ENCODE measurements around the gene CARD16. TPM values are rescaled to one million over a fixed set of nuclear protein-coding genes. Genes with fewer than 3 reads are reported as not detected.

The CARD16 gene
- total and polyA plus RNA-seq, 2 donors (not counting 1 experiment from before 2014, with no cell fraction given), result 25.0 to 30.1 TPM

DNA sequence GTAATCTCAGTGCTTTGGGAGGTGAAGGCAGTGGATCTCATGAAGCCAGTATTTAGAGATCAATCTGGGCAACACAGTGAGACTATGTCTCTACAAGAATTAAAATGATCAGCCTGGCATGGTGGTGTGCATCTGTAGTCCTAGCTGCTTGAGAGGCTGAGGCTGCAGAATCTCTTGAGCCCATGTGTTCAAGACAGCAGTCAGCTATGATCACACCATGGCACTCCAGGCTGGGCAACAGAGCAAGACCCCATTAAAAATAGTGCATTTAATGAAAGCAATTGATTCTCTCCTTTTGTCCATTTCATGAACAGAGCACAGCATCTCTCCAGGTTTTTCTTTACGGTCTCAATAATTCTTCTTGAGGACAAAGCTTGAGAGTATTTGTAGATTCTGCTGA is 11.3 kb upstream of the CARD16 start:
- H2AFZ ChIP-seq (ENCODE audit: insufficient read depth, low read depth, low read length, poor library complexity, severe bottlenecking), result no peak overlapping the region
- Mint-ChIP-seq H3K27me3 (peaks cover 5% of the 10 kb centered on the region), H3K27ac (no peak overlapping the region), H3K4me3 (no peak overlapping the region), H3K9me3 (ENCODE audit: insufficient read depth) (no peaks in the 10 kb centered on the region), H3K4me1 (no peaks in the 10 kb centered on the region)
- intact Hi-C loops (cut with micrococcal nuclease), result no loop called here
- no peaks in the 10 kb centered on the region for H3K9me3 ChIP-seq (ENCODE audit: control extremely low read depth in 1 of 3, control insufficient read depth in 2 of 3, insufficient read depth in 1 of 3, low read length in 2 of 3)
- H3K4me3 ChIP-seq (ENCODE audit: control extremely low read depth in 1 of 5, extremely low read depth in 1 of 5, insufficient read depth in 1 of 5, low read depth in 2 of 5, low read length in 4 of 5), result no peak overlapping the region
- H3K27ac ChIP-seq (ENCODE audit: low read length in 2 of 2), result no peak overlapping the region
- no peak overlapping the region for H3K9ac ChIP-seq (ENCODE audit: low read length)
- no peaks in the 10 kb centered on the region for H3K79me2 ChIP-seq (ENCODE audit: control insufficient read depth, insufficient read depth, low read length)
- H3K4me1 ChIP-seq (ENCODE audit: control insufficient read depth in 2 of 2, insufficient read depth in 2 of 2, low read length in 2 of 2), result no peaks in the 10 kb centered on the region
- H3K27me3 ChIP-seq (replicated peaks in 1 of 4; ENCODE audit: control extremely low read depth in 1 of 4, control insufficient read depth in 3 of 4, insufficient read depth in 4 of 4, low read length in 3 of 4), result no peaks in the 10 kb centered on the region
- no CpG with 5 or more reads among the region's 1 CpG for WGBS (ENCODE audit: insufficient coverage)
- H3K4me2 ChIP-seq (replicated peaks; ENCODE audit: low read depth, low read length, poor library complexity, severe bottlenecking), result no peak overlapping the region
- no peaks in the 10 kb centered on the region for H4K20me1 ChIP-seq (ENCODE audit: control insufficient read depth, insufficient read depth, low read length, poor library complexity, severe bottlenecking)
- no peak for TF ChIP-seq EZH2 (IDR thresholded peaks at IDR 0.05; ENCODE audit: borderline replicate concordance, insufficient read depth, low read depth, low read length, poor library complexity, severe bottlenecking)
- TF ChIP-seq, protein P1, sequence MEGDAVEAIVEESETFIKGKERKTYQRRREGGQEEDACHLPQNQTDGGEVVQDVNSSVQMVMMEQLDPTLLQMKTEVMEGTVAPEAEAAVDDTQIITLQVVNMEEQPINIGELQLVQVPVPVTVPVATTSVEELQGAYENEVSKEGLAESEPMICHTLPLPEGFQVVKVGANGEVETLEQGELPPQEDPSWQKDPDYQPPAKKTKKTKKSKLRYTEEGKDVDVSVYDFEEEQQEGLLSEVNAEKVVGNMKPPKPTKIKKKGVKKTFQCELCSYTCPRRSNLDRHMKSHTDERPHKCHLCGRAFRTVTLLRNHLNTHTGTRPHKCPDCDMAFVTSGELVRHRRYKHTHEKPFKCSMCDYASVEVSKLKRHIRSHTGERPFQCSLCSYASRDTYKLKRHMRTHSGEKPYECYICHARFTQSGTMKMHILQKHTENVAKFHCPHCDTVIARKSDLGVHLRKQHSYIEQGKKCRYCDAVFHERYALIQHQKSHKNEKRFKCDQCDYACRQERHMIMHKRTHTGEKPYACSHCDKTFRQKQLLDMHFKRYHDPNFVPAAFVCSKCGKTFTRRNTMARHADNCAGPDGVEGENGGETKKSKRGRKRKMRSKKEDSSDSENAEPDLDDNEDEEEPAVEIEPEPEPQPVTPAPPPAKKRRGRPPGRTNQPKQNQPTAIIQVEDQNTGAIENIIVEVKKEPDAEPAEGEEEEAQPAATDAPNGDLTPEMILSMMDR (IDR thresholded peaks at IDR 0.05), result no peak
- DNase-seq (no peak), ATAC-seq (ENCODE audit: low read depth) (no peak)
- no peaks in the 10 kb centered on the region for H3K36me3 ChIP-seq (replicated peaks in 1 of 2; ENCODE audit: control extremely low read depth in 1 of 2, control insufficient read depth in 1 of 2, extremely low read depth in 1 of 2, insufficient read depth in 2 of 2, low read length in 1 of 2)
- CTCF ChIA-PET, result no interaction called here
- POLR2A ChIA-PET, result no interaction called here

DNA sequence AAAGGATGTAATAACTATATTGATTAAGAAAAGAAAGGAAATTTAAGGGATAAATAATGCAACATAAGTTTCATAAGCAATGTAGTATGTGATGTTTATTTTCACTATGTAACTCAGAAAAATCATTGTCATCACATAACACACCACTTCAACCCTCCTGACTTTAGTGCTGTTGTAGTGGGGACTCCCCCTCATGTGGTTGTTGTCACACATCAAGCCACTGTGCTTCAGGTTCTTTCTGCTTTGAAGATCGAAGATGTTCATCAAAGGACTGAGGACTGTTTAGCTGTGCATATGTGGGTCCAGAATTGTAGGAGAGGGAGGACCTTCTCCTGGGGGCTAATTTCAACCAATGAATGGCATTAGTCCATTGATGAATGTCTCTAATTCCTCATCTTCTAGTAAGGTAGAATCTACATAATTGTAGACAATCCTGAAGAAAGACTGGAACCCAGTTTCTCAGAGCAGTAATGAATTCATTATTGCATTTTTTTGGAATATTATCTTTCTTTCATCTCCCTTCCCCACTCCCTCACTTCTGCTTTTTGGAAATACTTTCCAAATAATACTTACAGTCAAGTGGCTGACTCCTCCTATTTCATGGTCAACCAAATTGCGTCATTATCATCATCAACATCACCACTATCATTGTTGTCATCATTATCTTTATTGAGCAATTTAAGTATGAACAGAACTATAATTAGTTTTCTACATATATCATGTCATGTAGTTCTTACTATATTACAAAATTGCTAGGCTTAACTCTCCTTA is 9.8 kb upstream of the CARD16 start:
- H4K20me1 ChIP-seq (ENCODE audit: control insufficient read depth, insufficient read depth, low read length, poor library complexity, severe bottlenecking), result no peaks in the 10 kb centered on the region
- H3K4me1 ChIP-seq (ENCODE audit: control insufficient read depth in 2 of 2, insufficient read depth in 2 of 2, low read length in 2 of 2), result no peaks in the 10 kb centered on the region
- no peaks in the 10 kb centered on the region for H3K4me1 Mint-ChIP-seq
- H2AFZ ChIP-seq (ENCODE audit: insufficient read depth, low read depth, low read length, poor library complexity, severe bottlenecking), result no peak overlapping the region
- H3K27ac ChIP-seq (ENCODE audit: low read length in 2 of 2), result no peak overlapping the region
- POLR2A ChIA-PET, result no interaction called here
- intact Hi-C loops (cut with micrococcal nuclease), result no loop called here
- CTCF ChIA-PET, result no interaction called here
- TF ChIP-seq EZH2 (IDR thresholded peaks at IDR 0.05; ENCODE audit: borderline replicate concordance, insufficient read depth, low read depth, low read length, poor library complexity, severe bottlenecking), result no peak
- TF ChIP-seq, protein P1 (IDR thresholded peaks at IDR 0.05), result no peak
- no peak overlapping the region for H3K27ac Mint-ChIP-seq
- no peaks in the 10 kb centered on the region for H3K27me3 ChIP-seq (replicated peaks in 1 of 4; ENCODE audit: control extremely low read depth in 1 of 4, control insufficient read depth in 3 of 4, insufficient read depth in 4 of 4, low read length in 3 of 4)
- H3K27me3 Mint-ChIP-seq, result peaks cover 5% of the 10 kb centered on the region
- H3K36me3 ChIP-seq (replicated peaks in 1 of 2; ENCODE audit: control extremely low read depth in 1 of 2, control insufficient read depth in 1 of 2, extremely low read depth in 1 of 2, insufficient read depth in 2 of 2, low read length in 1 of 2), result no peaks in the 10 kb centered on the region
- H3K4me3 Mint-ChIP-seq, result no peak overlapping the region
- no peaks in the 10 kb centered on the region for H3K9me3 ChIP-seq (ENCODE audit: control extremely low read depth in 1 of 3, control insufficient read depth in 2 of 3, insufficient read depth in 1 of 3, low read length in 2 of 3)
- ATAC-seq (ENCODE audit: low read depth) (no peak), DNase-seq (no peak)
- no peaks in the 10 kb centered on the region for H3K79me2 ChIP-seq (ENCODE audit: control insufficient read depth, insufficient read depth, low read length)
- H3K9me3 Mint-ChIP-seq (ENCODE audit: insufficient read depth), result no peaks in the 10 kb centered on the region
- WGBS (ENCODE audit: insufficient coverage), result no CpG with 5 or more reads among the region's 2 CpGs
- H3K4me3 ChIP-seq (ENCODE audit: control extremely low read depth in 1 of 5, extremely low read depth in 1 of 5, insufficient read depth in 1 of 5, low read depth in 2 of 5, low read length in 4 of 5), result no peak overlapping the region
- H3K9ac ChIP-seq (ENCODE audit: low read length), result no peak overlapping the region
- H3K4me2 ChIP-seq (replicated peaks; ENCODE audit: low read depth, low read length, poor library complexity, severe bottlenecking), result no peak overlapping the region

Measured in B cell (primary cell).